Posterior vena cava (tissue), 2 donors: ENCODE data around the gene MLC1. TPM values are rescaled to one million over a fixed set of nuclear protein-coding genes. Genes with fewer than 3 reads are reported as not detected.

Source experiments
- DNase-seq: peaks from one replicate; pipeline ENCODE4 v3.0.0-alpha.2; 2020; ENCODE audit warnings: low spot score
- intact Hi-C, 2 donors: fragments of 100-400 bp; cut with DNase I; formaldehyde crosslinking; loops; one replicate each; pipeline versions ENCODE4 v1.14.1 to v1.14.2; 2022 to 2023
- total RNA-seq, 2 donors: library from RNA; stranded (reverse); fragmentation: NEBNext Ultra II Directional; extraction: Animal tissue kit (Norgen Biotek cat#: 25700); gene quantifications; one replicate each; pipeline ENCODE4 v1.2.1, GENCODE V29; 2021
- donor health status: DM: yes; HTN: yes; CAD: no.
- donor health status: DM: yes; HTN: yes; CAD: no.

MLC1 gene
- total RNA-seq, 2 donors from 2014 or later = 0.19 to 0.28 TPM

GRCh38 chr22:50081426-50082196 is 3.6 kb downstream of the MLC1 start:
- intact Hi-C loops = no loop called here
- DNase-seq = no peak

- DNase-seq = no peak
- intact Hi-C loops = no loop called here
Observed at GRCh38 chr22:50080077-50080465, 5.2 kb downstream of the MLC1 start.

GRCh38 chr22:50078761-50079160 is 6.5 kb downstream of the MLC1 start:
- DNase-seq = no peak
- intact Hi-C loops = no loop called here

GRCh38 chr22:50078246-50078645 is 7.0 kb downstream of the MLC1 start:
- intact Hi-C loops = no loop called here
- no peak for DNase-seq

- peak; percentile 72 for DNase-seq
- intact Hi-C loops = no loop called here
Observed at GRCh38 chr22:50076646-50077535, 8.3 kb downstream of the MLC1 start.

- intact Hi-C loops = no loop called here
- peak; percentile 69 for DNase-seq
Observed at GRCh38 chr22:50074551-50075530, 10.4 kb downstream of the MLC1 start.

GRCh38 chr22:50074056-50074455 is 11.2 kb downstream of the MLC1 start:
- intact Hi-C loops = no loop called here
- peak; percentile 57 for DNase-seq

GRCh38 chr22:50072714-50073538 is 12.3 kb downstream of the MLC1 start:
- DNase-seq = peak; percentile 26
- intact Hi-C loops = no loop called here

- DNase-seq = no peak
- intact Hi-C loops = no loop called here
Observed at GRCh38 chr22:50072167-50072555, 13.1 kb downstream of the MLC1 start.

GRCh38 chr22:50071432-50072166 is 13.6 kb downstream of the MLC1 start:
- DNase-seq = no peak
- intact Hi-C loops = no loop called here

- intact Hi-C loops = loop anchor here in 1 of 2 donors (1.0 kb wide), 1 partner anchor 40 kb away; no protein-coding TSS in a partner anchor
- DNase-seq = no peak
Observed at GRCh38 chr22:50070366-50070765, 14.9 kb downstream of the MLC1 start.

GRCh38 chr22:50068096-50068495 is 17.1 kb downstream of the MLC1 start:
- no peak for DNase-seq
- intact Hi-C loops = no loop called here

GRCh38 chr22:50067244-50067643 is 18.0 kb downstream of the MLC1 start:
- intact Hi-C loops = no loop called here
- no peak for DNase-seq

- intact Hi-C loops = no loop called here
- peak; percentile 60 for DNase-seq
Observed at GRCh38 chr22:50064453-50064852, 20.8 kb downstream of the MLC1 start.

GRCh38 chr22:50063589-50064393 is 21.4 kb downstream of the MLC1 start:
- no peak for DNase-seq
- intact Hi-C loops = no loop called here

GRCh38 chr22:50062509-50063135 is 22.6 kb downstream of the MLC1 start:
- intact Hi-C loops = no loop called here
- no peak for DNase-seq
